Measurements from ENCODE around the gene FGFBP3.

- TF ChIP-seq, protein P1, sequence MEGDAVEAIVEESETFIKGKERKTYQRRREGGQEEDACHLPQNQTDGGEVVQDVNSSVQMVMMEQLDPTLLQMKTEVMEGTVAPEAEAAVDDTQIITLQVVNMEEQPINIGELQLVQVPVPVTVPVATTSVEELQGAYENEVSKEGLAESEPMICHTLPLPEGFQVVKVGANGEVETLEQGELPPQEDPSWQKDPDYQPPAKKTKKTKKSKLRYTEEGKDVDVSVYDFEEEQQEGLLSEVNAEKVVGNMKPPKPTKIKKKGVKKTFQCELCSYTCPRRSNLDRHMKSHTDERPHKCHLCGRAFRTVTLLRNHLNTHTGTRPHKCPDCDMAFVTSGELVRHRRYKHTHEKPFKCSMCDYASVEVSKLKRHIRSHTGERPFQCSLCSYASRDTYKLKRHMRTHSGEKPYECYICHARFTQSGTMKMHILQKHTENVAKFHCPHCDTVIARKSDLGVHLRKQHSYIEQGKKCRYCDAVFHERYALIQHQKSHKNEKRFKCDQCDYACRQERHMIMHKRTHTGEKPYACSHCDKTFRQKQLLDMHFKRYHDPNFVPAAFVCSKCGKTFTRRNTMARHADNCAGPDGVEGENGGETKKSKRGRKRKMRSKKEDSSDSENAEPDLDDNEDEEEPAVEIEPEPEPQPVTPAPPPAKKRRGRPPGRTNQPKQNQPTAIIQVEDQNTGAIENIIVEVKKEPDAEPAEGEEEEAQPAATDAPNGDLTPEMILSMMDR (conservative IDR thresholded peaks at IDR 0.05; ENCODE audit: low read depth in 2 of 2) = no peak
- no peak for TF ChIP-seq EZH2 (IDR thresholded peaks at IDR 0.05; ENCODE audit: low read depth, unreplicated experiment)
- peak; percentile 66; the same call in 1 of the 2 replicates for TF ChIP-seq POLR2AphosphoS5 (IDR thresholded peaks at IDR 0.05; ENCODE audit: low read depth)
- no peak for TF ChIP-seq REST (IDR thresholded peaks at IDR 0.05; ENCODE audit: unreplicated experiment)
- TF ChIP-seq, protein P2, sequence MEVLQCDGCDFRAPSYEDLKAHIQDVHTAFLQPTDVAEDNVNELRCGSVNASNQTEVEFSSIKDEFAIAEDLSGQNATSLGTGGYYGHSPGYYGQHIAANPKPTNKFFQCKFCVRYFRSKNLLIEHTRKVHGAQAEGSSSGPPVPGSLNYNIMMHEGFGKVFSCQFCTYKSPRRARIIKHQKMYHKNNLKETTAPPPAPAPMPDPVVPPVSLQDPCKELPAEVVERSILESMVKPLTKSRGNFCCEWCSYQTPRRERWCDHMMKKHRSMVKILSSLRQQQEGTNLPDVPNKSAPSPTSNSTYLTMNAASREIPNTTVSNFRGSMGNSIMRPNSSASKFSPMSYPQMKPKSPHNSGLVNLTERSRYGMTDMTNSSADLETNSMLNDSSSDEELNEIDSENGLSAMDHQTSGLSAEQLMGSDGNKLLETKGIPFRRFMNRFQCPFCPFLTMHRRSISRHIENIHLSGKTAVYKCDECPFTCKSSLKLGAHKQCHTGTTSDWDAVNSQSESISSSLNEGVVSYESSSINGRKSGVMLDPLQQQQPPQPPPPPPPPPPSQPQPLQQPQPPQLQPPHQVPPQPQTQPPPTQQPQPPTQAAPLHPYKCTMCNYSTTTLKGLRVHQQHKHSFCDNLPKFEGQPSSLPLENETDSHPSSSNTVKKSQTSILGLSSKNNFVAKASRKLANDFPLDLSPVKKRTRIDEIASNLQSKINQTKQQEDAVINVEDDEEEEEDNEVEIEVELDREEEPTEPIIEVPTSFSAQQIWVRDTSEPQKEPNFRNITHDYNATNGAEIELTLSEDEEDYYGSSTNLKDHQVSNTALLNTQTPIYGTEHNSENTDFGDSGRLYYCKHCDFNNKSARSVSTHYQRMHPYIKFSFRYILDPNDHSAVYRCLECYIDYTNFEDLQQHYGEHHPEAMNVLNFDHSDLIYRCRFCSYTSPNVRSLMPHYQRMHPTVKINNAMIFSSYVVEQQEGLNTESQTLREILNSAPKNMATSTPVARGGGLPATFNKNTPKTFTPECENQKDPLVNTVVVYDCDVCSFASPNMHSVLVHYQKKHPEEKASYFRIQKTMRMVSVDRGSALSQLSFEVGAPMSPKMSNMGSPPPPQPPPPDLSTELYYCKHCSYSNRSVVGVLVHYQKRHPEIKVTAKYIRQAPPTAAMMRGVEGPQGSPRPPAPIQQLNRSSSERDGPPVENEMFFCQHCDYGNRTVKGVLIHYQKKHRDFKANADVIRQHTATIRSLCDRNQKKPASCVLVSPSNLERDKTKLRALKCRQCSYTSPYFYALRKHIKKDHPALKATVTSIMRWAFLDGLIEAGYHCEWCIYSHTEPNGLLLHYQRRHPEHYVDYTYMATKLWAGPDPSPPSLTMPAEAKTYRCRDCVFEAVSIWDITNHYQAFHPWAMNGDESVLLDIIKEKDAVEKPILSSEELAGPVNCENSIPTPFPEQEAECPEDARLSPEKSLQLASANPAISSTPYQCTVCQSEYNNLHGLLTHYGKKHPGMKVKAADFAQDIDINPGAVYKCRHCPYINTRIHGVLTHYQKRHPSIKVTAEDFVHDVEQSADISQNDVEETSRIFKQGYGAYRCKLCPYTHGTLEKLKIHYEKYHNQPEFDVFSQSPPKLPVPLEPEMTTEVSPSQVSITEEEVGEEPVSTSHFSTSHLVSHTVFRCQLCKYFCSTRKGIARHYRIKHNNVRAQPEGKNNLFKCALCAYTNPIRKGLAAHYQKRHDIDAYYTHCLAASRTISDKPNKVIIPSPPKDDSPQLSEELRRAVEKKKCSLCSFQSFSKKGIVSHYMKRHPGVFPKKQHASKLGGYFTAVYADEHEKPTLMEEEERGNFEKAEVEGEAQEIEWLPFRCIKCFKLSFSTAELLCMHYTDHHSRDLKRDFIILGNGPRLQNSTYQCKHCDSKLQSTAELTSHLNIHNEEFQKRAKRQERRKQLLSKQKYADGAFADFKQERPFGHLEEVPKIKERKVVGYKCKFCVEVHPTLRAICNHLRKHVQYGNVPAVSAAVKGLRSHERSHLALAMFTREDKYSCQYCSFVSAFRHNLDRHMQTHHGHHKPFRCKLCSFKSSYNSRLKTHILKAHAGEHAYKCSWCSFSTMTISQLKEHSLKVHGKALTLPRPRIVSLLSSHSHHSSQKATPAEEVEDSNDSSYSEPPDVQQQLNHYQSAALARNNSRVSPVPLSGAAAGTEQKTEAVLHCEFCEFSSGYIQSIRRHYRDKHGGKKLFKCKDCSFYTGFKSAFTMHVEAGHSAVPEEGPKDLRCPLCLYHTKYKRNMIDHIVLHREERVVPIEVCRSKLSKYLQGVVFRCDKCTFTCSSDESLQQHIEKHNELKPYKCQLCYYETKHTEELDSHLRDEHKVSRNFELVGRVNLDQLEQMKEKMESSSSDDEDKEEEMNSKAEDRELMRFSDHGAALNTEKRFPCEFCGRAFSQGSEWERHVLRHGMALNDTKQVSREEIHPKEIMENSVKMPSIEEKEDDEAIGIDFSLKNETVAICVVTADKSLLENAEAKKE (CRISPR knock-in tag; IDR thresholded peaks at IDR 0.05) = no peak
- no peak for TF ChIP-seq STAT1 (IDR thresholded peaks at IDR 0.05; ENCODE audit: unreplicated experiment)
- no peak for TF ChIP-seq EZH2phosphoT487 (IDR thresholded peaks at IDR 0.05; ENCODE audit: unreplicated experiment)
- TF ChIP-seq CREB1 (CRISPR knock-in tag; IDR thresholded peaks at IDR 0.05; ENCODE audit: low read depth) = no peak
Observed at GRCh38 chr10:91907914-91908336, 1.4 kb downstream of the FGFBP3 start.

Data from GM23338 (cell line).